ENCODE measurements around the gene FAM241B. TPM values are rescaled to one million over a fixed set of nuclear protein-coding genes. Genes with fewer than 3 reads are reported as not detected.

FAM241B gene
- total RNA-seq, 2 donors from 2014 or later, result 1.1 to 3.0 TPM

GRCh38 chr10:69679736-69680135, 49.7 kb downstream of the FAM241B start:
- Mint-ChIP-seq H3K27ac (no peak overlapping the region), H3K9me3 (no peaks in the 10 kb centered on the region), H3K4me3 (no peak overlapping the region), H3K27me3 (peaks cover 24 to 31% of the 10 kb centered on the region in 2 donors), H3K4me1 (ENCODE audit: low read depth in 2 of 2) (no peaks in the 10 kb centered on the region), H3K36me3 (no peaks in the 10 kb centered on the region)
- DNase-seq (ENCODE audit: low spot score) (no peak), ATAC-seq (no peak)

GRCh38 chr10:69680610-69681009, 50.6 kb downstream of the FAM241B start:
- H3K27me3 Mint-ChIP-seq, result peaks cover 25 to 31% of the 10 kb centered on the region in 2 donors
- H3K36me3 Mint-ChIP-seq, result no peaks in the 10 kb centered on the region
- no peak overlapping the region for H3K27ac Mint-ChIP-seq
- ATAC-seq (no peak), DNase-seq (ENCODE audit: low spot score) (no peak)
- no peaks in the 10 kb centered on the region for H3K9me3 Mint-ChIP-seq
- H3K4me1 Mint-ChIP-seq (ENCODE audit: low read depth in 2 of 2), result no peaks in the 10 kb centered on the region
- no peak overlapping the region for H3K4me3 Mint-ChIP-seq

GRCh38 chr10:69681436-69681835, 51.4 kb downstream of the FAM241B start:
- Mint-ChIP-seq H3K9me3 (no peaks in the 10 kb centered on the region), H3K36me3 (no peaks in the 10 kb centered on the region), H3K4me1 (ENCODE audit: low read depth in 2 of 2) (no peaks in the 10 kb centered on the region), H3K27ac (no peak overlapping the region), H3K27me3 (peaks cover 25 to 31% of the 10 kb centered on the region in 2 donors), H3K4me3 (no peak overlapping the region)
- ATAC-seq (no peak), DNase-seq (ENCODE audit: low spot score) (no peak)

GRCh38 chr10:69682955-69683474, 53.0 kb downstream of the FAM241B start:
- no peak for ATAC-seq
- no peak overlapping the region for H3K4me3 Mint-ChIP-seq
- DNase-seq (ENCODE audit: low spot score), result no peak
- H3K9me3 Mint-ChIP-seq, result no peaks in the 10 kb centered on the region
- no peaks in the 10 kb centered on the region for H3K36me3 Mint-ChIP-seq
- peaks cover 21 to 24% of the 10 kb centered on the region in 2 donors for H3K27me3 Mint-ChIP-seq
- H3K4me1 Mint-ChIP-seq (ENCODE audit: low read depth in 2 of 2), result no peaks in the 10 kb centered on the region
- H3K27ac Mint-ChIP-seq, result no peak overlapping the region

Other genes with a start within 250 kb of the FAM241B start
- not detected for gene TACR2, start 213.3 kb upstream of the FAM241B start, total RNA-seq
- 1 to 10 TPM; 1.2 to 1.4 TPM for gene TSPAN15, start 178.8 kb upstream of the FAM241B start, total RNA-seq
- gene NEUROG3, start 56.8 kb upstream of the FAM241B start, total RNA-seq, result not detected
- not detected for gene COL13A1, start 171.7 kb downstream of the FAM241B start, total RNA-seq